BE2C (cell line): ENCODE measurements around the gene PLPPR1. TPM values are rescaled to one million over a fixed set of nuclear protein-coding genes. Genes with fewer than 3 reads are reported as not detected.
A peak's percentile ranks its signal among the peaks of the same experiment; 100 is the strongest.

ENCODE experiments used
- DNase-seq: peaks from one replicate; pipeline ENCODE4 v3.0.0-alpha.2; 2020
- H3K27me3 ChIP-seq: fragments of 250-450 bp; sonication (Bioruptor Pico); 2 replicates; pipeline ENCODE4 v1.5.1; 2020; ENCODE audit warnings: mild to moderate bottlenecking
- H3K36me3 ChIP-seq: fragments of 250-450 bp; sonication (Bioruptor Pico); 2 replicates; pipeline ENCODE4 v1.5.1; 2020; ENCODE audit warnings: mild to moderate bottlenecking
- H3K4me1 ChIP-seq: fragments of 250-450 bp; sonication (Bioruptor Pico); 2 replicates; pipeline ENCODE4 v1.5.1; 2020
- H3K4me3 ChIP-seq: 2 replicates; pipeline ENCODE4 v1.5.1; 2011; ENCODE audit warnings: low read depth, low read length
- H3K9me3 ChIP-seq: fragments of 250-450 bp; sonication (Bioruptor Pico); 2 replicates; pipeline ENCODE4 v1.5.1; 2020
- CTCF ChIP-seq: IDR thresholded peaks from 2 replicates; pipeline ENCODE4 v1.5.1; 2012; ENCODE audit warnings: mild to moderate bottlenecking, low read depth, low read length
- polyA plus RNA-seq: library from polyadenylated mRNA; unstranded; fragments of >200 nt; gene quantifications from one replicate; pipeline ENCODE4 v1.2.1, GENCODE V29; 2012; ENCODE audit warnings: low read depth, missing spikeins; ENCODE audit not compliant: insufficient read length, insufficient read depth

PLPPR1 gene
- polyA plus RNA-seq = not detected

- no peaks in the 10 kb centered on the region for H3K4me1 ChIP-seq
- no peak for TF ChIP-seq CTCF
- no peaks in the 10 kb centered on the region for H3K9me3 ChIP-seq
- peak within 1 kb of the TSS; percentile 49 for H3K4me3 ChIP-seq
- H3K36me3 ChIP-seq = no peaks in the 10 kb centered on the region
- H3K27me3 ChIP-seq = peaks cover 28% of the 10 kb centered on the region
- peak; percentile 55 for DNase-seq
Observed at GRCh38 chr9:101028346-101029314, at the start of gene PLPPR1. PLPPR1 (plus strand) TSS chr9:101028727.

DNA sequence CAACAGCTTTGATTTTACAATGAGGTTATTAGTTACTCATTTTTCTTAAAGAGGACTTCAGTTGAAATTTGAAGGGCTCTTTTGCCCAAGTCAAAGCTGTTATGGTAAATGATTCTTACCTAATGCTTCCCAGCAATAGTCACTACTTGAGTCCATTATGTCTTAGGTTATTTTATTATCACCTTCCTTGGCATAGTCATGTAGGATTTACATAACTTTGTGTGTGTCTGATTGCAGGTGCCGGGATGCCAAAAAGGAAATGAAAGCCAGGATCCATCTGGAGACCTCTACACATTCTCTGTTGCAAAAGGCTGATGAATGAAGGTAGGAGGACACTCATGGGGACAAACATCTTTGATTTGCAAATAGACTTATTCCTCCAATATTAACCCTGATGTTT lies 38.8 kb upstream of the PLPPR1 start:
- no peak overlapping the region for H3K4me3 ChIP-seq
- H3K4me1 ChIP-seq = no peaks in the 10 kb centered on the region
- DNase-seq = no peak
- H3K9me3 ChIP-seq = no peaks in the 10 kb centered on the region
- H3K27me3 ChIP-seq = no peaks in the 10 kb centered on the region
- no peaks in the 10 kb centered on the region for H3K36me3 ChIP-seq
- no peak for TF ChIP-seq CTCF

GRCh38 chr9:100990605-100991381 lies 37.7 kb upstream of the PLPPR1 start:
- Histone ChIP-seq H3K4me1 (no peaks in the 10 kb centered on the region), H3K27me3 (no peaks in the 10 kb centered on the region), H3K9me3 (no peaks in the 10 kb centered on the region), H3K4me3 (no peak overlapping the region), H3K36me3 (no peaks in the 10 kb centered on the region)
- DNase-seq = no peak
- TF ChIP-seq CTCF = no peak

- Histone ChIP-seq H3K4me1 (no peaks in the 10 kb centered on the region), H3K4me3 (no peak overlapping the region), H3K9me3 (no peaks in the 10 kb centered on the region), H3K36me3 (no peaks in the 10 kb centered on the region), H3K27me3 (no peaks in the 10 kb centered on the region)
- no peak for TF ChIP-seq CTCF
- no peak for DNase-seq
Observed at GRCh38 chr9:100992632-100993031, 35.9 kb upstream of the PLPPR1 start.

DNA sequence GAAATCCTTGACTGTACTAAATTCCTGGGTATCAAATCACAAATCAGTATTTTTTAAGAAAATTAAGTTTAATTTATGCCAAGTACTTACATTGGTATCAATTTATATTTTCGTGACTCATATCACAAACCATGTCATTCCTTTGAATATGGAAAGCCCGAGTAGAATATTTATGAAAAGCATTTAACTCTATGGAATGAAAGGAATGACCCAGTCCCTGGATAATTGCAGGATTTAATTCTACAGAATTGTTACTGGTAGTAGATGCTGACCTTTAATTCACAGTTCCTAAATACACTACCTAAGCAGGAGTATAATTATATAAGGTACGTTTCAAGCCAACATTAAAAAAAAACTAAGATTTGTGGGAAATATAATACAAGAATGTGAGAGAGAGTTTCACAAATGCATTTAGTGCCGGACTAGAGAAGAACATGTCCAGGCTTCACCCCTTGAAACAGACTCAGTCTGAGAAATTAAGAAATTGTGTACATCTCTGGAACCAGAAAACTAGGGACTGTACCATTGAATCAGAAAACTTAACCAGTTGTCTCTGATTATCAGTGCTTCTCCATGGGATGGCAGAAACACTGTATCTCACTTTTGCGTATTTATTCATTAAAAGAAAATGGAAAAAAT lies 28.5 kb upstream of the PLPPR1 start:
- no peaks in the 10 kb centered on the region for H3K4me1 ChIP-seq
- no peaks in the 10 kb centered on the region for H3K9me3 ChIP-seq
- no peak for TF ChIP-seq CTCF
- no peaks in the 10 kb centered on the region for H3K27me3 ChIP-seq
- DNase-seq = no peak
- H3K36me3 ChIP-seq = no peaks in the 10 kb centered on the region
- H3K4me3 ChIP-seq = no peak overlapping the region
